HCT116 (cell line): ENCODE results near the gene MAOB. TPM values are rescaled to one million over a fixed set of nuclear protein-coding genes. Genes with fewer than 3 reads are reported as not detected.

Source experiments
- ATAC-seq: fragments of 200-7000 bp; cut with Tn5 transposase; 2 replicates; pipeline ENCODE4 v1.9.1; 2020; ENCODE audit warnings: mild to moderate bottlenecking, moderate library complexity
- BruUV-seq: library from RNA; stranded (reverse); fragments of 400-500 nt; replicated peaks from 2 replicates; lab custom pipeline; 2021; lab: Mats Ljungman, UMichigan
- CTCF ChIA-PET: fragments of 300-600 bp; sonication (Branson Sonifier 250); formaldehyde crosslinking; loops from one replicate; lab custom pipeline; 2021; ENCODE audit warnings: antibody characterized with exemption; lab: Charles Lee
- POLR2A ChIA-PET: fragments of 300-600, 350-600 bp; sonication (Branson Sonifier 250); formaldehyde crosslinking; loops from one replicate; lab custom pipeline; 2021; ENCODE audit warnings: antibody characterized with exemption; lab: Charles Lee
- RAD21 ChIA-PET, 2 experiments: fragments of 300-600 bp; sonication (Branson Sonifier 250); formaldehyde crosslinking; loops; one replicate each; lab custom pipeline; 2023; ENCODE audit warnings: low total read pairs in 2 of 2; ENCODE audit not compliant: uncharacterized antibody in 2 of 2, unreplicated experiment in 2 of 2, low non-redundant PET in 1 of 2; lab: Charles Lee
- DNase-seq: peaks from one replicate; pipeline ENCODE4 v3.0.0-alpha.2; 2010; ENCODE audit warnings: low read depth, low spot score
- H2AFZ ChIP-seq: fragments of 200-600 bp; shearing (Covaris generic), sonication (generic); 2 replicates; pipeline ENCODE4 v1.6.1; 2017; ENCODE audit warnings: low read depth, mixed run types, mixed read lengths, antibody characterized with exemption, low read length; ENCODE audit not compliant: poor library complexity, severe bottlenecking
- H3K27ac ChIP-seq: 2 replicates; pipeline ENCODE4 v1.5.1; 2012; ENCODE audit warnings: low read depth, low read length
- H3K27me3 ChIP-seq: fragments of 200-600 bp; sonication (generic); 2 replicates; pipeline ENCODE4 v1.6.1; 2016; ENCODE audit warnings: mixed run types, low read length, mixed read lengths; ENCODE audit not compliant: insufficient read depth
- H3K36me3 ChIP-seq, 2 experiments: fragments of 200-500 bp in 1 of 2; fragments of 200-600 bp in 1 of 2; sonication (Bioruptor generic) in 1 of 2; sonication (generic) in 1 of 2; 2 replicates each; pipeline versions ENCODE4 v1.5.1 to v1.6.1; 2014 to 2016; ENCODE audit warnings: low read length in 2 of 2, inconsistent platforms in 1 of 2, mixed read lengths in 1 of 2, mixed run types in 1 of 2; ENCODE audit not compliant: insufficient read depth in 2 of 2, control insufficient read depth in 1 of 2
- H3K4me1 ChIP-seq, 2 experiments: fragments of 200-600 bp in 1 of 2; sonication (generic) in 1 of 2; 2 replicates each; pipeline versions ENCODE4 v1.5.1 to v1.6.1; 2012 to 2017; ENCODE audit warnings: low read length in 2 of 2, inconsistent platforms in 1 of 2, mild to moderate bottlenecking in 1 of 2, mixed read lengths in 1 of 2, mixed run types in 1 of 2, moderate library complexity in 1 of 2; ENCODE audit not compliant: insufficient read depth in 2 of 2, control insufficient read depth in 1 of 2
- H3K4me2 ChIP-seq: fragments of 200-600 bp; sonication (generic); 2 replicates; pipeline ENCODE4 v1.6.1; 2017; ENCODE audit warnings: mixed run types, low read length, mixed read lengths
- H3K4me3 ChIP-seq, 2 experiments: fragments of 200-600 bp in 1 of 2; sonication (generic) in 1 of 2; replicated peaks in 1 of 2; 2 replicates each; pipeline ENCODE4 v1.5.1; 2011 to 2016; ENCODE audit warnings: low read length in 2 of 2, control low read depth in 1 of 2, low read depth in 1 of 2, mild to moderate bottlenecking in 1 of 2, mixed read lengths in 1 of 2, mixed run types in 1 of 2
- H3K79me2 ChIP-seq: fragments of 200-600 bp; sonication (generic); 2 replicates; pipeline ENCODE4 v1.6.1; 2017; ENCODE audit warnings: mild to moderate bottlenecking, mixed run types, low read length, moderate library complexity, mixed read lengths; ENCODE audit not compliant: insufficient read depth
- H3K9ac ChIP-seq: fragments of 200-600 bp; sonication (generic); 2 replicates; pipeline ENCODE4 v1.6.1; 2016; ENCODE audit warnings: low read length, mixed read lengths
- H3K9me2 ChIP-seq: fragments of 200-600 bp; sonication (generic), shearing (Covaris generic); 2 replicates; pipeline ENCODE4 v1.6.1; 2017; ENCODE audit warnings: mixed run types, mild to moderate bottlenecking, moderate library complexity; ENCODE audit not compliant: insufficient read depth
- H3K9me3 ChIP-seq, 2 experiments: fragments of 200-500 bp in 1 of 2; fragments of 200-600 bp in 1 of 2; sonication (Bioruptor generic) in 1 of 2; sonication (generic) in 1 of 2; 2 replicates each; pipeline ENCODE4 v1.6.1; 2014 to 2017; ENCODE audit warnings: low read length in 2 of 2, mixed read lengths in 2 of 2, inconsistent platforms in 1 of 2, low read depth in 1 of 2, mild to moderate bottlenecking in 1 of 2, mixed run types in 1 of 2, moderate library complexity in 1 of 2; ENCODE audit not compliant: control insufficient read depth in 1 of 2, insufficient read depth in 1 of 2
- H4K20me1 ChIP-seq: fragments of 200-600 bp; sonication (generic), shearing (Covaris generic); 2 replicates; pipeline ENCODE4 v1.6.1; 2017; ENCODE audit warnings: mixed run types, mild to moderate bottlenecking, moderate library complexity; ENCODE audit not compliant: insufficient read depth
- CBX3 ChIP-seq: IDR thresholded peaks from 2 replicates; pipeline ENCODE4 v1.6.1; 2012; ENCODE audit warnings: low read depth
- CEBPB ChIP-seq: IDR thresholded peaks from 2 replicates; pipeline ENCODE4 v1.6.1; 2012; ENCODE audit warnings: low read depth
- EGR1 ChIP-seq: IDR thresholded peaks from 2 replicates; pipeline ENCODE4 v1.6.1; 2012; ENCODE audit warnings: low read depth
- ELF1 ChIP-seq: IDR thresholded peaks from 2 replicates; pipeline ENCODE4 v1.6.1; 2012; ENCODE audit warnings: low read depth, borderline replicate concordance
- EZH2 ChIP-seq: fragments of 200-600 bp; sonication (generic); IDR thresholded peaks from 2 replicates; pipeline ENCODE4 v1.6.1; 2017; ENCODE audit warnings: antibody characterized with exemption, mixed run types
- FOSL1 ChIP-seq: IDR thresholded peaks from 2 replicates; pipeline ENCODE4 v1.6.1; 2012; ENCODE audit warnings: low read depth
- JUND ChIP-seq: IDR thresholded peaks from 2 replicates; pipeline ENCODE4 v1.6.1; 2012
- POLR2A ChIP-seq: IDR thresholded peaks from 2 replicates; pipeline ENCODE4 v1.7.0; 2011; ENCODE audit warnings: borderline replicate concordance; ENCODE audit not compliant: insufficient read depth, insufficient read length; ENCODE audit errors: extremely low read depth
- POLR2AphosphoS5 ChIP-seq: IDR thresholded peaks from 2 replicates; pipeline ENCODE4 v1.6.1; 2011; ENCODE audit warnings: mild to moderate bottlenecking, low read depth, low read length, moderate library complexity
- RAD21 ChIP-seq: IDR thresholded peaks from 2 replicates; pipeline ENCODE4 v1.6.1; 2012; ENCODE audit warnings: low read depth, mild to moderate bottlenecking
- SIN3A ChIP-seq: IDR thresholded peaks from 2 replicates; pipeline ENCODE4 v1.6.1; 2012; ENCODE audit warnings: low read depth
- SP1 ChIP-seq: IDR thresholded peaks from 2 replicates; pipeline ENCODE4 v1.6.1; 2012; ENCODE audit warnings: low read depth
- TCF7L2 ChIP-seq: IDR thresholded peaks from 2 replicates; pipeline ENCODE4 v1.7.0; 2011; ENCODE audit warnings: borderline replicate concordance, inconsistent platforms; ENCODE audit not compliant: insufficient read depth, insufficient read length; ENCODE audit errors: extremely low read depth
- ZFX ChIP-seq: fragments of 450-650 bp; IDR thresholded peaks from 2 replicates; pipeline ENCODE4 v1.6.1; 2017
- ZNF274 ChIP-seq: fragments of 200-500 bp; sonication (Bioruptor generic); IDR thresholded peaks from 2 replicates; pipeline ENCODE4 v1.6.1; 2014; ENCODE audit warnings: mild to moderate bottlenecking, low read depth, low read length, inconsistent platforms
- intact Hi-C: fragments of 100-400 bp; cut with micrococcal nuclease; formaldehyde crosslinking; loops from 2 replicates; pipeline ENCODE4 v1.10.0; 2022
- total RNA-seq: library from RNA; stranded (reverse); gene quantifications from one replicate; pipeline ENCODE4 v1.2.1, GENCODE V29; 2021; ENCODE audit not compliant: unreplicated experiment
- TF ChIP-seq, protein P1 (sequence below), 3 experiments: fragments of 200-600 bp in 1 of 3; sonication (generic) in 1 of 3; IDR thresholded peaks in 2 of 3; conservative IDR thresholded peaks in 1 of 3; 2 replicates each; pipeline ENCODE4 v1.5.1; 2012 to 2017; ENCODE audit warnings: low read depth in 2 of 3, low read length in 2 of 3, antibody characterized with exemption in 1 of 3, borderline replicate concordance in 1 of 3, control low read depth in 1 of 3, mild to moderate bottlenecking in 1 of 3, mixed read lengths in 1 of 3, mixed run types in 1 of 3, moderate library complexity in 1 of 3; ENCODE audit not compliant: insufficient read depth in 1 of 3
- TF ChIP-seq, protein P2 (sequence below): IDR thresholded peaks from 2 replicates; pipeline ENCODE4 v1.6.1; 2011; ENCODE audit warnings: mild to moderate bottlenecking, low read length, moderate library complexity; ENCODE audit not compliant: insufficient replicate concordance; ENCODE audit errors: extremely low read depth
- TF ChIP-seq, protein P3 (sequence below): IDR thresholded peaks from 2 replicates; pipeline ENCODE4 v1.6.1; 2012; ENCODE audit warnings: low read depth
- TF ChIP-seq, protein P4 (sequence below): IDR thresholded peaks from 2 replicates; pipeline ENCODE4 v1.6.1; 2012
- TF ChIP-seq, protein P5 (sequence below): IDR thresholded peaks from 2 replicates; pipeline ENCODE4 v1.6.1; 2012

Gene MAOB
- total RNA-seq, 1 experiment from 2014 or later: 28.2 TPM

DNA sequence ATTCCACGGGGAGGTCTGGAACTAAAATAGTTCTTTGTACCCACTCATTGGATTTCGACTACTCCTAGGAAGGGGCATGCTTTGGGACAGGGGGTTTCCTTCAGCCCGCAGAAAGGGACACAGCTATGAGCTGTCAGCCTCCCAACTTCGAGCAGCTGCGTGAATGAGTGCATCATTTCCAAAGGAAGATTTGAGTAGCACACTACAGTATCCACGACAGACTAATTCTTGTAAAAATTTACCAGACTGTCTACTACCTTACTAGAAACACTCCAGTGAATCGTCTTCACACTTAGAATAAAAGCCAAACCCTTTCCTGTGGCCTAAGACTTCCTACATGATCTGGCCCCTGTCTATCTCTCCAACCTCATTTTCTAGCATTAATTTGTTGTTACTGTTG lies 124.2 kb downstream of the MAOB start:
- H3K27ac ChIP-seq: no peak overlapping the region
- no peak for ATAC-seq
- intact Hi-C loops: no loop called here
- no peak for TF ChIP-seq CEBPB
- no peak for TF ChIP-seq EGR1
- TF ChIP-seq, protein P1, sequence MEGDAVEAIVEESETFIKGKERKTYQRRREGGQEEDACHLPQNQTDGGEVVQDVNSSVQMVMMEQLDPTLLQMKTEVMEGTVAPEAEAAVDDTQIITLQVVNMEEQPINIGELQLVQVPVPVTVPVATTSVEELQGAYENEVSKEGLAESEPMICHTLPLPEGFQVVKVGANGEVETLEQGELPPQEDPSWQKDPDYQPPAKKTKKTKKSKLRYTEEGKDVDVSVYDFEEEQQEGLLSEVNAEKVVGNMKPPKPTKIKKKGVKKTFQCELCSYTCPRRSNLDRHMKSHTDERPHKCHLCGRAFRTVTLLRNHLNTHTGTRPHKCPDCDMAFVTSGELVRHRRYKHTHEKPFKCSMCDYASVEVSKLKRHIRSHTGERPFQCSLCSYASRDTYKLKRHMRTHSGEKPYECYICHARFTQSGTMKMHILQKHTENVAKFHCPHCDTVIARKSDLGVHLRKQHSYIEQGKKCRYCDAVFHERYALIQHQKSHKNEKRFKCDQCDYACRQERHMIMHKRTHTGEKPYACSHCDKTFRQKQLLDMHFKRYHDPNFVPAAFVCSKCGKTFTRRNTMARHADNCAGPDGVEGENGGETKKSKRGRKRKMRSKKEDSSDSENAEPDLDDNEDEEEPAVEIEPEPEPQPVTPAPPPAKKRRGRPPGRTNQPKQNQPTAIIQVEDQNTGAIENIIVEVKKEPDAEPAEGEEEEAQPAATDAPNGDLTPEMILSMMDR (IDR thresholded peaks at IDR 0.05 in 2 of 3, conservative IDR thresholded peaks at IDR 0.05 in 1 of 3; ENCODE audit: borderline replicate concordance in 1 of 3, insufficient read depth in 1 of 3, low read depth in 2 of 3, low read length in 2 of 3): no peak
- TF ChIP-seq ZFX: no peak
- no peak for TF ChIP-seq TCF7L2
- TF ChIP-seq JUND: no peak
- TF ChIP-seq FOSL1: no peak
- no peak for TF ChIP-seq EZH2
- no peak for TF ChIP-seq ZNF274
- no peak for TF ChIP-seq SP1
- TF ChIP-seq, protein P2, sequence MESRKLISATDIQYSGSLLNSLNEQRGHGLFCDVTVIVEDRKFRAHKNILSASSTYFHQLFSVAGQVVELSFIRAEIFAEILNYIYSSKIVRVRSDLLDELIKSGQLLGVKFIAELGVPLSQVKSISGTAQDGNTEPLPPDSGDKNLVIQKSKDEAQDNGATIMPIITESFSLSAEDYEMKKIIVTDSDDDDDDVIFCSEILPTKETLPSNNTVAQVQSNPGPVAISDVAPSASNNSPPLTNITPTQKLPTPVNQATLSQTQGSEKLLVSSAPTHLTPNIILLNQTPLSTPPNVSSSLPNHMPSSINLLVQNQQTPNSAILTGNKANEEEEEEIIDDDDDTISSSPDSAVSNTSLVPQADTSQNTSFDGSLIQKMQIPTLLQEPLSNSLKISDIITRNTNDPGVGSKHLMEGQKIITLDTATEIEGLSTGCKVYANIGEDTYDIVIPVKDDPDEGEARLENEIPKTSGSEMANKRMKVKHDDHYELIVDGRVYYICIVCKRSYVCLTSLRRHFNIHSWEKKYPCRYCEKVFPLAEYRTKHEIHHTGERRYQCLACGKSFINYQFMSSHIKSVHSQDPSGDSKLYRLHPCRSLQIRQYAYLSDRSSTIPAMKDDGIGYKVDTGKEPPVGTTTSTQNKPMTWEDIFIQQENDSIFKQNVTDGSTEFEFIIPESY: no peak
- no peak for TF ChIP-seq SIN3A
- no peak for TF ChIP-seq POLR2A
- no peak for TF ChIP-seq POLR2AphosphoS5
- TF ChIP-seq, protein P3, sequence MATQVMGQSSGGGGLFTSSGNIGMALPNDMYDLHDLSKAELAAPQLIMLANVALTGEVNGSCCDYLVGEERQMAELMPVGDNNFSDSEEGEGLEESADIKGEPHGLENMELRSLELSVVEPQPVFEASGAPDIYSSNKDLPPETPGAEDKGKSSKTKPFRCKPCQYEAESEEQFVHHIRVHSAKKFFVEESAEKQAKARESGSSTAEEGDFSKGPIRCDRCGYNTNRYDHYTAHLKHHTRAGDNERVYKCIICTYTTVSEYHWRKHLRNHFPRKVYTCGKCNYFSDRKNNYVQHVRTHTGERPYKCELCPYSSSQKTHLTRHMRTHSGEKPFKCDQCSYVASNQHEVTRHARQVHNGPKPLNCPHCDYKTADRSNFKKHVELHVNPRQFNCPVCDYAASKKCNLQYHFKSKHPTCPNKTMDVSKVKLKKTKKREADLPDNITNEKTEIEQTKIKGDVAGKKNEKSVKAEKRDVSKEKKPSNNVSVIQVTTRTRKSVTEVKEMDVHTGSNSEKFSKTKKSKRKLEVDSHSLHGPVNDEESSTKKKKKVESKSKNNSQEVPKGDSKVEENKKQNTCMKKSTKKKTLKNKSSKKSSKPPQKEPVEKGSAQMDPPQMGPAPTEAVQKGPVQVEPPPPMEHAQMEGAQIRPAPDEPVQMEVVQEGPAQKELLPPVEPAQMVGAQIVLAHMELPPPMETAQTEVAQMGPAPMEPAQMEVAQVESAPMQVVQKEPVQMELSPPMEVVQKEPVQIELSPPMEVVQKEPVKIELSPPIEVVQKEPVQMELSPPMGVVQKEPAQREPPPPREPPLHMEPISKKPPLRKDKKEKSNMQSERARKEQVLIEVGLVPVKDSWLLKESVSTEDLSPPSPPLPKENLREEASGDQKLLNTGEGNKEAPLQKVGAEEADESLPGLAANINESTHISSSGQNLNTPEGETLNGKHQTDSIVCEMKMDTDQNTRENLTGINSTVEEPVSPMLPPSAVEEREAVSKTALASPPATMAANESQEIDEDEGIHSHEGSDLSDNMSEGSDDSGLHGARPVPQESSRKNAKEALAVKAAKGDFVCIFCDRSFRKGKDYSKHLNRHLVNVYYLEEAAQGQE: no peak
- no peak for TF ChIP-seq CBX3
- TF ChIP-seq RAD21: no peak
- TF ChIP-seq, protein P4, sequence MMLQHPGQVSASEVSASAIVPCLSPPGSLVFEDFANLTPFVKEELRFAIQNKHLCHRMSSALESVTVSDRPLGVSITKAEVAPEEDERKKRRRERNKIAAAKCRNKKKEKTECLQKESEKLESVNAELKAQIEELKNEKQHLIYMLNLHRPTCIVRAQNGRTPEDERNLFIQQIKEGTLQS: no peak
- TF ChIP-seq, protein P5, sequence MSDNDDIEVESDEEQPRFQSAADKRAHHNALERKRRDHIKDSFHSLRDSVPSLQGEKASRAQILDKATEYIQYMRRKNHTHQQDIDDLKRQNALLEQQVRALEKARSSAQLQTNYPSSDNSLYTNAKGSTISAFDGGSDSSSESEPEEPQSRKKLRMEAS: no peak
- TF ChIP-seq ELF1: no peak
- TF ChIP-seq, all 23 proteins: peak for 0
- no peak for DNase-seq
- no peak overlapping the region for H3K4me3 ChIP-seq
- no peak overlapping the region for H3K9ac ChIP-seq
- no peaks in the 10 kb centered on the region for H3K9me2 ChIP-seq
- no peaks in the 10 kb centered on the region for H3K4me1 ChIP-seq
- no peaks in the 10 kb centered on the region for H4K20me1 ChIP-seq
- no peaks in the 10 kb centered on the region for H3K9me3 ChIP-seq
- POLR2A ChIA-PET: no interaction called here
- H3K4me2 ChIP-seq: no peak overlapping the region
- no peaks in the 10 kb centered on the region for H3K36me3 ChIP-seq
- RAD21 ChIA-PET: no interaction called here
- no peak overlapping the region for H2AFZ ChIP-seq
- H3K79me2 ChIP-seq: no peaks in the 10 kb centered on the region
- no TSS peak for BruUV-seq
- H3K27me3 ChIP-seq: no peaks in the 10 kb centered on the region
- CTCF ChIA-PET: no interaction called here
